ENCODE measurements around the gene NPAS4.

NPAS4 gene

DNA sequence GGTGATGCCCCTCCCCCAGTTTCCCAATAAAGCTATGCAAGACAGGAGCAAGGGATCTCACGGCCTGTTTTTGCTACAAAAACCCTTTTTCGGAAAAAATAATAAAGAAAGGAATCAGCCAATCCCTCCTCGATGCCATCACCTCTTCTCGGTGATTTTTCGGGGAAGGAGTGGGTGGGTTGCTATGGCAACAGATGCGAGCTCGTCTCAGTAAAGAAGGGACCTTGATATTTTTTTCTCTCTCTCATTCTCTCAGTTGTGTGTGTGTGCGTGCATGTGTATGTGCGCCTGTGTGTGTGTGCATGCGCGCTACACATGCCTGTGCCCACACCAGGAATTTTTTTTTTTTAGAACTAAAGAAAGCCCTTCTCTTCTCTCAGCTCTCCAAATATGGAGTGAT lies 3.8 kb upstream of the NPAS4 start:
- H3K9ac ChIP-seq (ENCODE audit: low read depth, low read length, poor library complexity, severe bottlenecking) = no peak overlapping the region
- no peaks in the 10 kb centered on the region for H3K27me3 ChIP-seq (ENCODE audit: insufficient read depth, low read length, poor library complexity, severe bottlenecking)
- no peaks in the 10 kb centered on the region for H3K4me1 ChIP-seq (ENCODE audit: insufficient read depth, low read length, poor library complexity, severe bottlenecking)
- H2AFZ ChIP-seq (ENCODE audit: low read length) = no peak overlapping the region
- H3K9me3 ChIP-seq (ENCODE audit: insufficient read depth, low read depth, low read length) = no peaks in the 10 kb centered on the region
- peaks cover 5% of the 10 kb centered on the region for H4K20me1 ChIP-seq (ENCODE audit: insufficient read depth, low read length, poor library complexity, severe bottlenecking)
- no peaks in the 10 kb centered on the region for H3K36me3 ChIP-seq (ENCODE audit: insufficient read depth, low read length)
- no peak overlapping the region for H3K4me2 ChIP-seq (ENCODE audit: low read depth, low read length, poor library complexity, severe bottlenecking)
- no peaks in the 10 kb centered on the region for H3F3A ChIP-seq (ENCODE audit: low read depth)
- no peak for TF ChIP-seq EZH2phosphoT487 (IDR thresholded peaks at IDR 0.05; ENCODE audit: borderline replicate concordance)
- TF ChIP-seq, protein P1, sequence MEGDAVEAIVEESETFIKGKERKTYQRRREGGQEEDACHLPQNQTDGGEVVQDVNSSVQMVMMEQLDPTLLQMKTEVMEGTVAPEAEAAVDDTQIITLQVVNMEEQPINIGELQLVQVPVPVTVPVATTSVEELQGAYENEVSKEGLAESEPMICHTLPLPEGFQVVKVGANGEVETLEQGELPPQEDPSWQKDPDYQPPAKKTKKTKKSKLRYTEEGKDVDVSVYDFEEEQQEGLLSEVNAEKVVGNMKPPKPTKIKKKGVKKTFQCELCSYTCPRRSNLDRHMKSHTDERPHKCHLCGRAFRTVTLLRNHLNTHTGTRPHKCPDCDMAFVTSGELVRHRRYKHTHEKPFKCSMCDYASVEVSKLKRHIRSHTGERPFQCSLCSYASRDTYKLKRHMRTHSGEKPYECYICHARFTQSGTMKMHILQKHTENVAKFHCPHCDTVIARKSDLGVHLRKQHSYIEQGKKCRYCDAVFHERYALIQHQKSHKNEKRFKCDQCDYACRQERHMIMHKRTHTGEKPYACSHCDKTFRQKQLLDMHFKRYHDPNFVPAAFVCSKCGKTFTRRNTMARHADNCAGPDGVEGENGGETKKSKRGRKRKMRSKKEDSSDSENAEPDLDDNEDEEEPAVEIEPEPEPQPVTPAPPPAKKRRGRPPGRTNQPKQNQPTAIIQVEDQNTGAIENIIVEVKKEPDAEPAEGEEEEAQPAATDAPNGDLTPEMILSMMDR (conservative IDR thresholded peaks at IDR 0.05; ENCODE audit: low read length) = no peak
- H3K9me2 ChIP-seq (replicated peaks; ENCODE audit: low read depth, low read length) = no peaks in the 10 kb centered on the region
- no peak overlapping the region for H3K4me3 ChIP-seq (ENCODE audit: low read length, poor library complexity, severe bottlenecking)
- H3K79me2 ChIP-seq (ENCODE audit: insufficient read depth, low read length) = no peaks in the 10 kb centered on the region

GRCh38 chr11:66418168-66418985 lies 2.5 kb upstream of the NPAS4 start:
- TF ChIP-seq, protein P1 (conservative IDR thresholded peaks at IDR 0.05; ENCODE audit: low read length) = peak; percentile 58
- TF ChIP-seq EZH2phosphoT487 (IDR thresholded peaks at IDR 0.05; ENCODE audit: borderline replicate concordance) = no peak
- H3K9ac ChIP-seq (ENCODE audit: low read depth, low read length, poor library complexity, severe bottlenecking) = no peak overlapping the region
- H3K36me3 ChIP-seq (ENCODE audit: insufficient read depth, low read length) = no peaks in the 10 kb centered on the region; the same call in 1 of the 2 replicates
- H2AFZ ChIP-seq (ENCODE audit: low read length) = no peak overlapping the region
- H3K9me2 ChIP-seq (replicated peaks; ENCODE audit: low read depth, low read length) = no peaks in the 10 kb centered on the region
- no peaks in the 10 kb centered on the region for H3K9me3 ChIP-seq (ENCODE audit: insufficient read depth, low read depth, low read length)
- H3K4me1 ChIP-seq (ENCODE audit: insufficient read depth, low read length, poor library complexity, severe bottlenecking) = no peaks in the 10 kb centered on the region
- peaks cover 5% of the 10 kb centered on the region for H4K20me1 ChIP-seq (ENCODE audit: insufficient read depth, low read length, poor library complexity, severe bottlenecking)
- H3K4me2 ChIP-seq (ENCODE audit: low read depth, low read length, poor library complexity, severe bottlenecking) = peak overlapping the region; percentile 16
- H3F3A ChIP-seq (ENCODE audit: low read depth) = no peaks in the 10 kb centered on the region
- H3K27me3 ChIP-seq (ENCODE audit: insufficient read depth, low read length, poor library complexity, severe bottlenecking) = no peaks in the 10 kb centered on the region
- no peaks in the 10 kb centered on the region for H3K79me2 ChIP-seq (ENCODE audit: insufficient read depth, low read length)
- H3K4me3 ChIP-seq (ENCODE audit: low read length, poor library complexity, severe bottlenecking) = no peak overlapping the region

DNA sequence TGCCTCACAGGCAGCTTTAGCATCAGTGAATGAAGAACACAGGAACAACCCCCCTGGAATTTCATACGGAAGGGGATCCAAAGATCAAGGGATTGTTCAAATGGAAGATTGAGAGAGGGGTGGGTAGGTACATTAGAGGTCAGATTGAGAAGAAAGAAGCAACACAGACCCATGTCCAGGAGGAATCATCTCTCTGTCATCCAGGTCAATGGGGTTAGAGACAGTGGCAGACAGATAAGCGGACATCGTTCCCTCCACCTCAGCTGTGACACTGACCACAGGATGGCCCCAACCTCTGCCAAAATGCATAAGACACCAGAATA lies 1.9 kb upstream of the NPAS4 start:
- Histone ChIP-seq H4K20me1 (ENCODE audit: insufficient read depth, low read length, poor library complexity, severe bottlenecking) (peaks cover 5% of the 10 kb centered on the region), H3K79me2 (ENCODE audit: insufficient read depth, low read length) (no peaks in the 10 kb centered on the region), H3K9me3 (ENCODE audit: insufficient read depth, low read depth, low read length) (no peaks in the 10 kb centered on the region), H3K27me3 (ENCODE audit: insufficient read depth, low read length, poor library complexity, severe bottlenecking) (no peaks in the 10 kb centered on the region), H3K9ac (ENCODE audit: low read depth, low read length, poor library complexity, severe bottlenecking) (no peak overlapping the region), H2AFZ (ENCODE audit: low read length) (no peak overlapping the region), H3F3A (ENCODE audit: low read depth) (no peaks in the 10 kb centered on the region), H3K9me2 (replicated peaks; ENCODE audit: low read depth, low read length) (no peaks in the 10 kb centered on the region), H3K4me2 (ENCODE audit: low read depth, low read length, poor library complexity, severe bottlenecking) (no peak overlapping the region), H3K4me3 (ENCODE audit: low read length, poor library complexity, severe bottlenecking) (no peak overlapping the region), H3K4me1 (ENCODE audit: insufficient read depth, low read length, poor library complexity, severe bottlenecking) (no peaks in the 10 kb centered on the region), H3K36me3 (ENCODE audit: insufficient read depth, low read length) (no peaks in the 10 kb centered on the region; the same call in 1 of the 2 replicates)
- TF ChIP-seq EZH2phosphoT487 (IDR thresholded peaks at IDR 0.05; ENCODE audit: borderline replicate concordance) = no peak
- TF ChIP-seq, protein P1 (conservative IDR thresholded peaks at IDR 0.05; ENCODE audit: low read length) = no peak
